AG20443 (cell line): ENCODE results near the gene CTNNA3.

Experiments used
- DNase-seq: peaks from one replicate; pipeline ENCODE4 v3.0.0; 2012; ENCODE audit warnings: low spot score, mixed read lengths

CTNNA3 gene

DNA sequence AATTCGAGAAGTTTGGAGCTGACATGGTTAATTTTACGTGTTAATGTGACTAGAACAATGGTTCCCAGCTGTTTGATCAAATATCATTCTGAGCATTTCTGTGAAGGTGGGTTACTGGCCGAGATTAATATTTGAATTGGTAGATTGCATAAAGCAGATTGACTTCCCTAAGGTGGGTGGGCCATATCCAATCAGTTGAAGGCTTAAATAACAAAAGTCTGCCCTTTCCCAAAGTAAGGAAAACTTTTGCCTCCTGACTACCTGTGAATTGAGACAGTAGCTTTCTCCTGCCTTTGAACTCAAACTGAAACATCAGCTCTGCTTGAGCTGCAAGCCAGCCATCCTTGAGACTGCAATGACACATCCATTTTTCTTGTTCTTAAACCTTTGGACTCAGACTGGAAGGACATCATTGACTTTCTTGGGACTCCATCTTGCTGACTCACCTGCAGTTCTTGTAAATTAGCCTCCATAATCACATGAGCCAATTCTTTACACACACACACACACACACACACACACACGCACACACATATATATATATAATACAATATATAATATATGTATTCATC lies 833.2 kb downstream of the CTNNA3 start:
- DNase-seq: no peak

DNA sequence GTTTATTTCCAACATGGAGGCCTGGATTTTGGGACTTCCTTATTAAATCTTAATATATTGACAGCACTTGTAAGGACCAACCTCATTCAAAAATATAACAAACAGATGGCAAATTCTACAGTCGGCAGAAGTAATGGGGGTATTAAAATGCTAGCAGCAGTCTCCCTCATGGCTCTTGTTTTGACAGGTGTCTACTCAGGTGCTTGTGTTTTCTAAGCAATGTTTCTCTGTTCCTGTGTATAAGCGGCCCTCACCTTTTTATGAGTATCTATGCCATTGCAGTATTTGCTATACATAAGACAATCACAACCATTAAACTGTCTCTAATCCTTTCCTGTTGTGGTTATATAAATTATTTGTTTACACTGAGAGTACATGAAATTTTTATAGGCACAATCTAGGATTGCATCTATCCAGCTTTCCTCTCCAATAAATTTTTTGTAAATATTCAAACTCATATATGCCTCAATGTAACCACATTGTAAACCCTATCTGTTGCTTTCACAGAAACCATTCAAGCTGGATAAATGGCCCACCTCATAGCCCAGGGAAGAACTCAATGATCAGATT lies 835.5 kb downstream of the CTNNA3 start:
- DNase-seq: no peak

DNA sequence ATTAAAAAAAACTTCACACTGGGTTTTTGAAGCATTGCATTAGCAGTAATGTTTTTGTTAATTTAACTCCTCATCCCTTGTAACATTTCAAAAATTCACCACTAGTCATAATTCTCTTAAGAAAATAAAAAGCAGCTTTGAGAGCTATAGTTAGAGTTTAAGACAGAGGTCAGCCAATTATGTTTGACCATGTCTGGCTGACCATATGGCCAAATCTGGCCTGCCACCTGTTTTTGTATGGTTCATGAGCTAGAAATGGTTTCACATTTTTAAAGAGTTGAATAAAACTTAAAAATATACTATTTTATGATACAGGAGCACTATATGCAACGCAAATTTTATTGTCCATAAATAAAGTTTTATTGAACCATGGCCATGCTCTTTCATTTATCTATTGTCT lies 843.2 kb downstream of the CTNNA3 start:
- DNase-seq: no peak

DNA sequence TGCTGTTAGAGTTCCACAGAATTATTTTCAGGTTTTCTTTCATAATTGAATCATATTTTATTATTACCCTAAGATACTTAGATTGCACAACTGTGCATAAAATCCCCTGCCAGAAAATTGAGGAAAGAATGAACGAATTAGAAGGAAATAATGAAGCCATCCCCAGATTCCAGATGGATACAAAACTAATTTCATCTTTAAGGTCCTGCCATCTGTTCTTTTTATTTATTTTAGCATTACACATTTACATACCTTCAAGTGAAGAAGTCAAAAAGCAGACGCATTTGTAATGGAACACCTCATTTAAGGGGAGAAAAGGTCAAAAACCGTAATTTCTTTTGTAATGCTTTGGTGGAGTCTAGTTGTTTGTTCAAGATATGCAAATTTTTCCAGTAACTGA lies 847.1 kb downstream of the CTNNA3 start:
- no peak for DNase-seq

DNA sequence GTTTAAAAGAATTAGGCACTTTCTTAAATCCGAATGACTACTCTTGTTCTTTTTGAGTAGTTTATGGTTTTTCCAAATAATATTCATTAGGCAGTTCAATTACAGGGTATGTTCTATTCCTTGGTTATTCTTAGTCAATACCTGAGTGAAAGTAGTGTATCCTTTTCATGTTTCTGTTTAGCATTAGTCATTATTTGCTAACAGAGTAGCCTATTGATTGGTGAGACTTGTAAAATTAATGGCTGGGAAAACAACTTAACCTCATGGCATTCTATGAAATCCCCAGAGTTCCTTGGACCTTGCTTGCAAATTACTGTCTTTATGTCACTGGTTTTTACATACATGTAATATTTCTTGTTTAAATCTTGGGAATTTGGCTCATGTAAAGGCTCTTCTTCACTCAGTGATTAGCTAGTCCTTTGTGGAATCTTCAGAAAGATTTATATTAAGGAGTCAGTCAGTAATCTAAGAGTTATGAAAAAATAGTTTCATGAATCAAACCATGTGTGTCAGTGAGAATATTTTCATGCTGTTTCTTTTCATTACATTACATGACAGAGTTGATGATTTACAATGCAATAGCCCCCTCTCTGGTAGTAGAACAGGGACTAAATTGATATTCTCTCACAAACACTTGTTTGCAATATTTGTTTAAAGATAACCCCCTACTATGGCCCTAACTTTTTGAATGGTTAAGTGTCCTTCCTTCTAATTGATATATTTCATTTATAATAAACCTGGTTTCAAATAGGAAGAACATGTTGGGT lies 851.6 kb downstream of the CTNNA3 start:
- DNase-seq: no peak

DNA sequence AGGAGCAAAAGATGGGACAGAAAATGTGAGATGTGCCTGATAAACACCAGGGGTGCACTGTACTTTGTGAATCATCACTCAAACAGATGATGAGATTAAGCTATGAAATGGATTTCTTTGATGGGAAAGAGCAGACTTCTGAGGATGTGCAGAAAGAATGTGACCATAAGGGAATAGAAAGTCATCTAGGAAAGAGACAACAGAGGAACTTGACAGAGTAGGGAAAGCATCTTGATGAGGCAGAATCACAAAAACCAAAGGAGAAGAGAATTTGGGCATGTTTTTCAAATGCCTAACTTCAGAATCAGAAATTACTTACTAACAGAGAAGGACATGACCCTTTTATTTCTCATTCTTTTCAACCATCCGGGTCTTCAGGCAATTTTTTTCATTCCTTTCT lies 852.6 kb downstream of the CTNNA3 start:
- no peak for DNase-seq

DNA sequence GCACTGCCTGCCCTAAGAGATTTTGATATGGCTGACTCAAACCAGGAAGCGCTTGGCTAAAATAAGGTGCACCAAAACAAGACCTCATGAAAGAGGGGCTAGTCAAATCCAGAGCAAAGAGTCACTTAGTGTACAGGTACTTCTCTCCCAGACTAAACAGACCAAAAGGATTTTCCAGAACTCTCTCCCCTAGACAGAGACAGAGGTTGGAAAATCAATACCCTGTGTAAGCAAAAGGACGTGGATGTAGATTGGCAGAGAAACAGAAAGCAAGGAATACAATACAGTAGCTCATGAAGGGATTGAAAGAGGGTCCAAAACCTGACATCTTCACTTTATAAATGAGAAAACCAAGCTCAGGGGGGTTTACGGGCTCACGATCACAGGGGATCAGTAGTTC lies 853.1 kb downstream of the CTNNA3 start:
- DNase-seq: no peak

DNA sequence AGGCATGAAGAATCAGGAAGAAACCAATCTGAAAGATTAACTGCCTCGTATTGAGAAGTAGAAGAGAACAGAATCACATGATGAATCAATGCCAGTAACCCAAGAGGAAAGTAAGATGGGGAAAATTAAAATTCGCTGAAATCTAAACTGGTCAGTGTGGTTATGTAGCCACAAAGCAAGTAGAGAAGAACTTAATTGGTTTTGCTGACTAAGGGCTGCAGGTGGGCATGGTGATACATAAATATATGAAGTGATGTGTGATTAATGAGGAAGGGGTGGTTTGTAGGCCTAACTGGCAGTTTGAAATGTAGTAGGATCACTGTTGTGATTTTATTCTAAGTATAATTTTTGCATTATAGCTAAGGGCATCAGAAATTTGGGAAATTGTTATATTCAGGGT lies 853.6 kb downstream of the CTNNA3 start:
- DNase-seq: no peak

DNA sequence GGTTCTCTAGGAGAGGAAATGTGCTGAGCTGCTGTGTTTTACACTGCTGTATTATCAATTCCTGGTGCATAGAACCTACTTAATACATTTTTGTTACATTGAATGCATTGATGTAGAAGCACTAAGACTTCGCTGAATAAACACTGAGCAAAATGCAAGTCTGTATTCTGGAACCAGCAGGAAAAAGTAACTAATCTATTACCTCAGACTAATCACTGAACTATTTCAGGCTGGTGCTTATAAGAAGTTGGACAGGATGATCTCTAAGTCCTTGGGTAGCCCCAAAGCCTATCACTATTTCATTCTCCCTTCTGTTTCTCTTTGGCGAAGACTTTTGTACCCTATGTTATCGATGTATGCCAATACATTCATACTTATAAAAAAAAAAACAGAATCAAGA lies 857.3 kb downstream of the CTNNA3 start:
- DNase-seq: no peak

DNA sequence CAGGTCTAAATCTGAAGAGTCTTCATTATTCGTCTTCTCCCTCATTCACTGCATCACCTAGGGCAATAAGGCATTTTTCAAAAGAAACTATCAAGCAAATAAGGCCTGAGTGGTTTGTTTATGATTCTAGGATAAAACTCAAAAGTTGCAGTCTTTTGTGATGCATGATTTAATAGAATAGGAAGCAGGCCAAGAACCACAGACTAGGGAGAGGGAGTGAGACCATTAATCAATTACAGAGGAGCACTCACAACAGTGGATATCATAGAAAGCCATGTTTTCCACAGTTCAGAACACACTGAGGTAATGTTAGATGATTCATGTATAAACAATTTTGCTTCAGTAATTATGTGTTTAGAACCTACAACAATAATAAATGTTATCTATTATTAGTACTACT lies 858.0 kb downstream of the CTNNA3 start:
- DNase-seq: no peak

DNA sequence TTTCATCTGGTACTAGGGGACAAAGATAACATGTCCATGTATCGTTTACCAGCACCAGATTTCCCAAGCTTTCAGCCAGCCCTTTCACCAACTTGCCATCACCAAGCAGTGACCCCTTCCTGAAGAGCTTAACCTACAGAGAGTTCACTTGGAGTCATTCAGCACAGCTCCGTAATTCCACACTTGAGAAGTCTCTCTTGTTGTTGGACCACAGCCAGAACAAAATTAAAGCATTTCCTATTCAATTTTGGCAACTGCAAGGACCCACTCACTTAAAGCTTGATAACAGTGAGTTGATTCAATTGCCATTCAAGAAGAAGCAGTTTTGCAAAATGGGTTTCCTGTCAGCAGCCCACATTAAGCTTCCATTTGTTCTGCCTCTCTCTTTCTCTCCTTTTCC lies 858.7 kb downstream of the CTNNA3 start:
- no peak for DNase-seq

DNA sequence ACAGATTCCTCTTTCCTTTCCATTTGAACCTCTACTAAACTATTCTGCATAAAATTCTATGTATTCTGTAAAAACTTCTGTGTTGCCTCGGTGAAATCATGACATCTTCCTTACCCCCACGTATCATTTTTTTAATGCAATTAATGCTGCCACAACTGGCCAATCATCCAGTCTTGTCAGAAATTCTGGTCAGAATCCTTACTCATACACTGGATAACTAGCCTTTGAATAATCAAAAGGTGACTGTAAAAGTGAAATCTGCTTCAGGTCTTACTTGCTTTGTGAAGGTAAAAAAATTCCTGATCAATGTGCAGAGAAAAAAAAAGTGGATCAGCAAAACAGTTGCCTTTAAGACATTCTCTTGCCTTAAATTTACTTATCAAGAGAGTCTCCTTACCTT lies 859.2 kb downstream of the CTNNA3 start:
- no peak for DNase-seq

DNA sequence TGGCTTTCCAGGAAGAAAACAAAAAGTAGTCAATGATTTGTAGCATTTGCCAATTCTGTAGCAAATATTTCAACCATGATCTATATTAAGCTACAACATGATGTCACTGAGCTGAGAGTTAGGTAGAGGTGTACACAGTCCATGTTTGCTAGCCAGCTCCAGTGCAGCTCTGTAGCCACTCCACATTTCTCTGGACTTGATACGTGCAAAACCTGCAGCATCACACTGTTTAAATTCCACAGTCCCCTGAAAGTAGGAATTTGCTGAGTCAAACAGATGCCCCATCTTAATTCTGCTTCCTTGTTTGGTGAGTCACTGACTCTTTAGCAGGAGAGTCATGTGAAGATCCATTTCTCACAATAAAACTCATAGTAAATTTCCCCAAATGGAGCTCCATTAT lies 859.9 kb downstream of the CTNNA3 start:
- no peak for DNase-seq

DNA sequence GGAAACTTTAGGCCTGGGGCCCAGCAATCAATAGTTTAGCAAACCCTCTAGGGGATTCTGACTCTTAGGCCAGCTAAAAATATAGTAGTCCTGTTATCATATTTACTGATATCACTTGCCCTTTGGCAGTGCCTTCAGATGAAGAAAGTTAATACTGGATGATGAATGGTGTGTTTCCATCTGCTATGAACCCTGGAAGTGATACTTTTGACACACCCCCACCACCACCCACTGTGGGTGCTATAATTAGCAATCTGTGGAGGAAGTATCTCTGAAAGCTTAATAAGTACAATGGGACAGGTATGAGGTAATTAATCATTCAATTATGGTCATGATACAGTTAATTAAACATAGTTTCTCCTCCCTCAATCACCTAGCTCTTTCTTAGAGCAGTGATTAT lies 860.6 kb downstream of the CTNNA3 start:
- DNase-seq: no peak

DNA sequence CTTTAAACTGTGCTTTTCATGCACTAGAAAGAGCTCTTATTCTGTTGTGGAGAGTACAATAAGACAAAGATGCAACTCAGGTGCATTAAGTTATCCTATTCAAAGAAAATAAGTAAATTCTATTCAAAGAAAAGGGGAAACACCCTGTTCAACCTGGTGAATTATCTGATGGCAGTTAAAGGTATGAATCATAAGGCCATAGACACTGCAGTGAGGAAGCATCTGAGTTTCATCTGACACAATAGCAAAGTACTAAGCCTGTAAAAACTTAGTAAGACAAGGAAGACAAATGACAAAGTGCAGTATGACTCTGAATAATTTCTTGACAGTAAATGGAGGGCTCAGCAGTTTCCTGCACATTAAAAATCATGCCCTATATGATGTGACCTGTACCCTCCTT lies 861.2 kb downstream of the CTNNA3 start:
- no peak for DNase-seq

DNA sequence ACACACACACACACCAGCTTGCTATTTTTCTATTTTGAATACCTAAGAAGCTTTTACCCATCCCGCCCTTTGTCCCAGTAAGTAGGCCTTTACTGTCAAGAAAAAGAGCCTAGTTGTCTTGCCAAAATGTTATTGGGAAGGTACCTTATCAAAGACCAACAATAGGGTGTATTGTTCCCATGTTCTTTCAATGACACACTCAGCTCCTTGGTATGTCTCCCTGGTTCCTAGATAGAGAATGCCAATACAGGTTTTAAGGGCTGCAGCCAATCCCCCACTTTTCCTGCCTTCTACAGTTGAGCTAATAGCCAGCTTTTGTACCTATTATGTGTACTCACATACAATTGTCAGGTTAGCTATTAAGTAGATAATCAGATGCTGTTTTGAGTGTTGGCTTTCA lies 862.1 kb downstream of the CTNNA3 start:
- DNase-seq: no peak

DNA sequence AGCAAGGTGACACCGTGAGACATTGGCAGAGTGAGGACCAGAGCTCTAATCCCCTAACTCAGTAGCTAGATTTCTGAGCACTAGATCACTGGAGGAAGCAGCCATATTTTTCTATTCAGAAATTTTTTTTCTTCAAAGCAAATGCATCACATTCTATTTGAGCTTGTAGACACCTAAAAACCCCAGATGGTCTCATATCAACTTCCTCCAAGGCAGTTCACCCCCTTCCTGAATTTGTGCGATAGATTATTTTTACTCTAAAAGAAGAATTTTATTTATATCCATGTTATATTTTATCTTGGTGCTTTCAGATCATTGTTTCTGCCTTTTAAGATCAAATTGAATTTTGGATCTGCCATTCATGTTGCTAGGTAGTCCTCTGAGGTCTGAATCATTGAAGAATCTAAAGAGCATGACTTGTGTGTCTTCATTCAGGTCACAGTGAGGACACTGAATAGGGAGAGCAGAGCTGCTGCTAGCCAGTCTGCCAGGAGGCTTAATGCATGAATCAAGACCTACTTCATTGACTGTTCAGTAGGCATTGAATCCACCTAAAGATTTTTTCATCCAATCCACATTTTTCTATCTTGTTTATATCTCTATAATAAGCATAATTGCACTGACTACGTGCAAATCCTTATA lies 863.1 kb downstream of the CTNNA3 start:
- no peak for DNase-seq

DNA sequence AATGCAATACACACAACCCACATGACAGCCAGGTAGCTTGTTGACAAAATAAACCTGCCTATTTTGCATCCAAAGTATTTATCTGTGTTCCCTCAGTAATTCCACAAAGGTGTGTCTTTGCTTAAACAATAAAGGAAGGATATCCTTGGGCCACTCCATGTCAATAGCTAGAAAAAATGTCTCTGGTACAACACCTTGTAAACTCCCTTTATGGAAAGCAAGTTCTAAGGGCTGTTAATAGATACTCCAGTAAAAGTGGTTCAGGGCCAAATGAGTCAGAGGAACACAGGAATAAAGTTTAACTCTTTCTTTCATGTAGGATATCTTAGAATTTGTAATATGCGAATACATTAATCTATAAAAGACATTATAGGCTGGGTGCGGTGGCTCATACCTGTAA lies 867.0 kb downstream of the CTNNA3 start:
- no peak for DNase-seq

DNA sequence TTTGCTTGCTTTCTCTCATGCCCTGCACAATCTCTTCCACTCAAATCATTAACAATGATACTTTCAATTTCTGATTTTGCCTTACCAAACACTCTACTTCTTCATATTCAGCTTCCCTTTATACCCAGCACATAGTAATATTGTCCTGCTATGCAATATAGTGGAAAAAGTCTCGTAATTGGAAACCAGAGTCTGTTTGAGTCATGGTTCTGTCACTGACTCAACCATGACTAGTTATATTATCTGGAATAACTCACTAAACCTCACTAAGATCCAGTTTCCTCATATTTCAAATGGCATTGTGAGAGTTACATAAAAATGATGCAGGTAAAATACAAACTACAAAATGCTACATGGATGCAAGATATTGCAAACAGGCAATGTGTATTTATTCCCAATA lies 868.6 kb downstream of the CTNNA3 start:
- DNase-seq: no peak

DNA sequence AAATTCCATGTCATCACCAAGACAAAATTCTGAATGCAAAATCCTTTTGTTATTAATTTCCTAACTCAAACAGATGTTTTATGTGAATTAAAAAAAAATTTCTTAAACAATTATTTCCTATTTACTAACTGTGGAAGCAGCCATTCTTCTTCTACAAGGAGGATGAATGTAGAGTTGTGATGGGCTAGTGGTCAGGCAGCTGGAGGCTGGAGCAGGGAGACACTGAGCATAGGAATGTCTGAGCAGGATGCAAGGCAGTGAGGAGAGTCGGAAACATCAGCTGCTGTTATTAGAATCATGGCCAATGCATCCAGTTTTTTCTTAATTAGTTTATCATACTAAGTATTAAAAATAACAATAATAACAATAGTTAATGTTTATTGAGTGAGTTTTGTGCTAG lies 872.7 kb downstream of the CTNNA3 start:
- DNase-seq: no peak

DNA sequence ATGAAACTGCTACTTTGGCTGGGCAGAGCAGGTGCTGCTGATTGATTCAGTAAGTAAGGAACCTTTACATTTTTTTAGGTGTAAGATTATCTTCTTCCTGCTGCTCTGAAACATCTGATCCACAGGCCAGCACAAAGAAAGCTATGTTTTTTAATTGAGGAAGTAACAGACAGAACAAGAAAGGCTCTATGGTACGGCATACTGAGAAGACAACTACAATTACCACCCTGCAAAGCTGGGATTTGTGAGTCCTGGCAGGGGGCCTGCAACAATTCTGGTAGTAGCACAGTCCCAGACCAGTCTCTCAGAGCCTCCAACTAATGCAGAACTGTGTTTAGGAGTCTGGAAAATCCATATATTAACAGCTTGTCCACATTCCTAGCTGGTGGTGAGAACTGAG lies 873.2 kb downstream of the CTNNA3 start:
- DNase-seq: no peak

DNA sequence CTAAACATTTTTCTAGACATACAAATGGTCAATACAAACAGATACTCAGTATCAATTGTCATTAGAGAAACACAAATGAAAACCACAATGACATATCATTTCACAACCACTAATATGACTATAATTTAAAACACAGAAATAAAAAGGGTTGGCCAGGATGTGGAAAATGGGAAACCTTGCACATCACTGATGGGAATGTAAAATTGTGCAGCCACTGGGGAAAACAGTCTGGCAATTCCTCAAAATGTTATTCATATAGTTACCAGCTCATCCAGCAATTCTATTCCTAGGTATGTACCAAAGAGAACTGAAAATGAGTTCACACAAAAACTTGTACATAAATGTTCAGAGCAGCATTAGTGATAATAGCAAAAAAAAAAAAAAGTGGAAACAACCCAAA lies 876.3 kb downstream of the CTNNA3 start:
- no peak for DNase-seq

DNA sequence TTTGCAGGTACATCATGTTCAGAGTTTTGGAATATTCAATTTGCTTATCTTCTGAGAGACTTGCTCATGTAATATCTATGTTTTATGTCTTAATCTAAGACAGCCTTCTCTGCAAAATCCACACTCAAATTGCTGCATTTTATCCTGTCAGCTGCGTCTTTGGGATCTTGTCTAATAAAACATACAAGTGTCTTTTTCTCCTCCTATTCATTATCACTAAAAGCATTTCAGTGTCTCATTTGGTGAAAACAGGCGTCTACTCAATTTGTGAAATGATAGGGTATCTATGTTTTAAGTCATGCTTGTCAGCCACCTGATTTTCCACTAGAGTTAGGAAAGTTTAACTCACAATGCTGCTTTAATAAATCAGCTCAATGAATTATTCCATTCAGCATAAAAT lies 882.9 kb downstream of the CTNNA3 start:
- no peak for DNase-seq
